HAP-1 (cell line): ENCODE results near the gene LZTFL1.

Experiments used
- DNase-seq, 2 experiments: peaks; one replicate each; pipeline ENCODE4 v3.0.0-alpha.2; 2016 to 2020; ENCODE audit warnings: low spot score in 2 of 2
- H3K27me3 ChIP-seq: fragments of 250-450 bp; sonication (Bioruptor Pico); 2 replicates; pipeline ENCODE4 v1.5.1; 2020; ENCODE audit warnings: low read depth, mild to moderate bottlenecking, moderate library complexity
- H3K36me3 ChIP-seq: fragments of 250-450 bp; sonication (Bioruptor Pico); replicated peaks from 2 replicates; pipeline ENCODE4 v1.5.1; 2020; ENCODE audit warnings: mild to moderate bottlenecking
- H3K4me1 ChIP-seq: fragments of 250-450 bp; sonication (Bioruptor Pico); 2 replicates; pipeline ENCODE4 v1.5.1; 2020; ENCODE audit warnings: mild to moderate bottlenecking
- H3K4me3 ChIP-seq: fragments of 250-450 bp; sonication (Bioruptor Pico); 2 replicates; pipeline ENCODE4 v1.5.1; 2020; ENCODE audit warnings: mild to moderate bottlenecking, moderate library complexity
- H3K9me3 ChIP-seq: fragments of 250-450 bp; sonication (Bioruptor Pico); 2 replicates; pipeline ENCODE4 v1.5.1; 2020; ENCODE audit warnings: mild to moderate bottlenecking, moderate library complexity
- in situ Hi-C: fragments of 300-500 bp; cut with MboI; formaldehyde crosslinking; loops from 3 replicates; pipeline ENCODE4 v1.14.3; 2020; ENCODE audit warnings: low sequenced_read_pairs, inconsistent platforms, mixed read lengths

Gene LZTFL1

GRCh38 chr3:45781271-45781670, 60.6 kb downstream of the LZTFL1 start:
- in situ Hi-C loops: no loop called here
- H3K9me3 ChIP-seq: peaks cover 3% of the 10 kb centered on the region; the same call in 1 of the 2 replicates
- no peaks in the 10 kb centered on the region; the same call in none of the 2 replicates for H3K27me3 ChIP-seq
- DNase-seq: no peak
- no peaks in the 10 kb centered on the region for H3K36me3 ChIP-seq
- H3K4me3 ChIP-seq: no peak overlapping the region
- no peaks in the 10 kb centered on the region for H3K4me1 ChIP-seq

DNA sequence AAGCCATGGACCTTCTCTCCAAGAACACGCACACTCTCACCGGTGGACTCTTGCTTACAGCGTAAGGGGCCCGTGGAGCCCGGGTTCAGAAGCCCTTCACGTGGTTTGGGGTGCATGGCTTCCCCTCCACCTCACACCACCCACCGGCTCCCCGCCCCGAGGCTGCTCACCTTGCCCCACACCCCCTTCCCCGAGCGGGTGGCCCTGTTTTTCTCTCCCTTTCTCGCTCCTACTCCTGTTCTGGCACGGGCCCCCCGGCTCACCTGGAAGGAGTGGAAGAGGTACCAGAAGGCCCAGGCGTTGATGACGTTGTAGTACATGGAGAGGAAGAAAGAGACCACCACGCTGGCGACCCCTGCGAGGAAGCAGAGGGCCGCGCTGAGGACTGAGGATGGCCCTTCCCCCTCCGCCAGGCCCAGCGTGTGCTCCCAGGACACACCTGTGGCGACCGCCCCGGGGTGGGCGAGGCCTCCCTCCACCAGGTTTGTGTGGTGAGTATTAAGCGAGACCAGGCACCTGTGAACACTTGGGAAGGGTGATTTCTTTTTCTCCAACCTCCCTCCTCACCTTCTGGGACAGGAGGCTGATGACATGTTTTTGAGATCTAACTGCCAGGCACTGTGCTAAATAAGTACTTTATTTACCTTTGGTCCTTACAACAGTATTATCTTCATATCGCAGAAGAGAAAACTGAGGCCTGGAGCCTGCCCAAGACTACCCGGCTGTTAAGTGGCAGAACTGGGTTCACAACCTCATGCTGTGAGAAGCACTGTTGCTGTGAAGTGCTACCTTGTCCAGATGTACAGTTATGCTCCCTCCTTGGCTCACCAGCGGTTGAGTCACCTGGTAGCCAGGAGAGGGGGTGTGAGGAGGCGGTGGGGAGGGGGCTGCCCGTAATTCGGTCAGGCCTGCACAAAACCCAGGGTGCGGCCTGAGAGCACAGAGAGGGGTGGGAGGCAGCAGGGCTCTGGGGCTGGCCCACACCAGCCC, 61.9 kb downstream of the LZTFL1 start:
- Histone ChIP-seq H3K36me3 (no peaks in the 10 kb centered on the region), H3K4me1 (no peaks in the 10 kb centered on the region), H3K4me3 (no peak overlapping the region), H3K9me3 (peaks cover 3% of the 10 kb centered on the region; the same call in 1 of the 2 replicates), H3K27me3 (no peaks in the 10 kb centered on the region; the same call in none of the 2 replicates)
- DNase-seq: no peak
- in situ Hi-C loops: no loop called here

- no peak overlapping the region for H3K4me3 ChIP-seq
- DNase-seq: no peak
- H3K27me3 ChIP-seq: no peaks in the 10 kb centered on the region; the same call in none of the 2 replicates
- in situ Hi-C loops: no loop called here
- no peaks in the 10 kb centered on the region for H3K36me3 ChIP-seq
- H3K9me3 ChIP-seq: no peaks in the 10 kb centered on the region
- H3K4me1 ChIP-seq: no peaks in the 10 kb centered on the region
Observed at GRCh38 chr3:45778761-45779201, 63.1 kb downstream of the LZTFL1 start.

GRCh38 chr3:45777746-45778386, 64.1 kb downstream of the LZTFL1 start:
- no peak overlapping the region for H3K4me3 ChIP-seq
- DNase-seq: no peak
- H3K36me3 ChIP-seq: no peaks in the 10 kb centered on the region
- no peaks in the 10 kb centered on the region; the same call in none of the 2 replicates for H3K27me3 ChIP-seq
- H3K4me1 ChIP-seq: no peaks in the 10 kb centered on the region
- in situ Hi-C loops: no loop called here
- H3K9me3 ChIP-seq: no peaks in the 10 kb centered on the region

DNA sequence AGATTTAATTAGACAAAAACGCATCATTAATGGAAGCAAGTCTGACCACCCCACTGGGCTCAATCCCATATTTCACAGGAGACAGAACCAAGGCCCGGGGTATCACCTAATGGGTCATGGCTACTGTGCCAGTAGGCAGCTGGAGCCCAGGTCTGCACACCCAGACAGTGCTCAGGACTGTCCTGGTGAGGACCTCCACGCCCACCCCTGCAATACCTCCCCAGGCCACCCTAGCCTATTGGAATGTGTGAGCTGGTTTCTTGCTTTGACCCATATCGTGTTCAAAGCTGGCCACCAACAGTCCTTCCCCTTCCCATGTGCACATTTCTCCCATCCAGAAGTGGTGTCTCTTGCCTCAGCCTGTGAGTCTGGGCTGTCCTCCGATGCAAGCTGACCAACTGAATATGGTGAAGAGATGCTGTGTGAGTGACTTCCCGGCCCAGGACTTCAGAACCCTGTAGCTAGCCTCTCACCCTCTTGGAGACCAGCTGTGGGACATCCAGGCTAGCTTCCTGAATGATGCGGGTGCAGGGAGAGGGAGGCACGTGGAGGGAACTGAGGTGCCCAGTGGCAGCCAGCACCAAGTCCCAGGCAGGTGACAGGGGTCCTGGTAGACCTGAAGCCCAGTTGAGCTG, 64.7 kb downstream of the LZTFL1 start:
- no peaks in the 10 kb centered on the region for H3K4me1 ChIP-seq
- in situ Hi-C loops: no loop called here
- H3K9me3 ChIP-seq: no peaks in the 10 kb centered on the region
- no peak overlapping the region for H3K4me3 ChIP-seq
- no peaks in the 10 kb centered on the region; the same call in 1 of the 2 replicates for H3K27me3 ChIP-seq
- no peak for DNase-seq
- no peaks in the 10 kb centered on the region for H3K36me3 ChIP-seq

DNA sequence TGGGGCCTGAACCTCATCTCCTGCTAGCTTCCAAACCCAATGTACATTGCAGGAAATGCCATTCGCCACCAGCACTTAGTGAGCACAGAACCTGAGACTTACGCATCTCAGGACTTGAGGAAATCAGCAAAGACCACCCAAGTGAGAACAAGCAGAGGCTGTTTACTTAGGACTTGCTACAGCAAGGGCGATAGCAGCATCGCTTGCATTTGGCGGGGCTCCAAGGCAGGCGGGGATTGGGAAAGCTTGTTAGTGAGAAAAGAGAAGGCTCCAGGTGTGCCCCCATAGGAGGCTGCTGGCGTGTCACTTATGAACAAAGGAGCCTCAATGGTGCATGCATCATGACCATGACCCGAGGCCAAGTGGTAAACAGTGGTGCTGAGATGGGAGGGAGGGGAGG, 65.3 kb downstream of the LZTFL1 start:
- in situ Hi-C loops: no loop called here
- Histone ChIP-seq H3K27me3 (no peaks in the 10 kb centered on the region; the same call in 1 of the 2 replicates), H3K9me3 (no peaks in the 10 kb centered on the region), H3K4me3 (no peak overlapping the region), H3K36me3 (no peaks in the 10 kb centered on the region), H3K4me1 (no peaks in the 10 kb centered on the region)
- DNase-seq: no peak

DNA sequence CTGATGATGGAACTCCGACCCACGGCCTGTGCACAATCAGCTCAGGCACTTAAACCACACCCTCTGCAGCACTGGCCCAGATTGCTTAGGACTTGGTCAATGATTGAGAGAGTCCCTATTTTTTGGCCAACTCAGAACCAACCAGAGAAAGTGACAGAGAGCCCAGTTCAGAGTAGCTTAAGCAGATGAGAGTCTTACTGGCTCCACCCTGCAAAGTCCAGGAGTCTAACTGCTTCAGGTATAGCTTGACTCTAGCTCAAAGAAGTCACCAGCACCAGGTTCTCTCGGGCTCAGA, 65.7 kb downstream of the LZTFL1 start:
- no peak for DNase-seq
- Histone ChIP-seq H3K27me3 (no peaks in the 10 kb centered on the region; the same call in 1 of the 2 replicates), H3K4me1 (no peaks in the 10 kb centered on the region), H3K9me3 (no peaks in the 10 kb centered on the region), H3K36me3 (no peaks in the 10 kb centered on the region), H3K4me3 (no peak overlapping the region)
- in situ Hi-C loops: no loop called here

DNA sequence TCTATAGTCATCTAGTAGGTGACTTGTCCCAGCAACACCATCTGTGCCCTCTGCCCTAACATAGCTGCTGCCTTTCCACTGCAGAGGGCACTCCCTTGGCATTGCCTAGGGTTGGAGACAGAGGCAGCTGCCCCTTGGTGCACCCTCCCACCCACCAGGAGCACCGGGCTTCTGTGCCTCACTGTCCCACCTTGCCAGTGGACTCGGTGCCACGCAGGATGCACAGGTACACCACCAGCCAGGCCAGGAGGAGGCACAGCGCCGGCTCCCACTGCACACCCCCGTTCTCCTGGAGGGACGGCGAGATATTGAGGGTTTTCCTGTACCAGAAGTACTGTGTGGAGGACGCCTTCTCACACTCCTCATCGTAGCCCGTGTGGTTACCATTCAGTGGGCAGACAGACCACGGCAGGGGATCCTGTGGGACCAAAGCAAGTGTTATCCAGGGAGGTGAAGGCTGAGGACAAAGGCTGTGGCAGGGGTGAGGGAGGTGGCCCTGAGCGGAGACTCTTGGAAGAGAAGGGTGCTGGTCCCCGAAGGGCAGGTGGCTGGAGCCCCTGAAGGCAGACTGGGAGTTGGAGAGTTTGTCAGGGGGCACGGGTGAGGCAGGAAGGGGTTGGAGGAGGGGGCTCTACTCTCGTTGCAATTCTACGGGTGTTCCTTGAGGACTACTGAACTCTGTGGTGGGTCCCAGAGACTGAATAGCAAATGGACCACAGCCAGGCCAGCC, 66.2 kb downstream of the LZTFL1 start:
- no peaks in the 10 kb centered on the region; the same call in 1 of the 2 replicates for H3K27me3 ChIP-seq
- H3K9me3 ChIP-seq: no peaks in the 10 kb centered on the region
- H3K4me3 ChIP-seq: no peak overlapping the region
- DNase-seq: no peak
- H3K36me3 ChIP-seq: no peaks in the 10 kb centered on the region
- in situ Hi-C loops: no loop called here
- no peaks in the 10 kb centered on the region for H3K4me1 ChIP-seq

DNA sequence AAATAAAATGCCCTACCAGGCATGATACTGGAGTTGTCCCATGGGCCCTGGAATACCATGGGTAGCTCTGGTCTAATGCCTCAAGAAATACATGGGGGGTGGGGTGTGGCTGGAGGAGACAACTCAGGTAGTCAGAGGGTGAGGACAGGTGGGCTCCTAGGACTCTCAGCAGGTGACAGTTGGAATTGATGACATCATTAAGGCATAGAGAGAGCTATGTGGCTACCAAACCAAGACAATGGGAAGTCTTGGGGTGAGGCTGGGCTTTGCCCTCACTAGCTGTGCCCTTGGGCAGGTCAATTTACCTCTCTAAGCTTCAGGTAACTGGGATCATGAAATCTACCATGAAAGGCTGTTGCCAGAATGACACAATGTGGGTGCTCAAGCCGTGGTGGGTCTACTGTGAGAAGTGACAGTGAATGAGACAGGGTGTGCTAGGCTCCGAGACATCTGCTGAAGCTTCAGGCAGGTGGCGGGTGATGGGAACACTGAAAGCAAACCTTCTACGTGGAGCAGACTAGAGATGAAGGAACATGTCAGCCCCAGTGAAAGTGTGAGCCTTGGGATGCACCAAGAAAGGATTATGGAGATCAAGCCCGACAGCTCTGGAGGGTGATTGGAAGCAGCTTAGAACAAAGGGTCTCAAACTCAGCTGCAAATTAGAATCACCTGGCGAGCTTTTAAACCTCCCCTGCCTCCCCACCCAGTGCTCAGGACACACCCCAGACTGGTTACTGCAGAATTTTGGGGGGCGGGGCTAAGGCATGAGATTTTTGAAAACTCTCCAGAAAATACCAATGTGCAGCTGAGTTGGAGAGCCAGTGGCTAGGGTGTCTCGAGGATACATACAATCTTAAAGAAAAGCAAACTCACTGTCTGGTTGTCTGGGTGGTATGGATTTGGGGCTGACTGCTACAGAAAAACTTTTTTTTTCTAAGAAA, 67.1 kb downstream of the LZTFL1 start:
- Histone ChIP-seq H3K9me3 (no peaks in the 10 kb centered on the region), H3K4me1 (no peaks in the 10 kb centered on the region), H3K4me3 (no peak overlapping the region), H3K36me3 (no peaks in the 10 kb centered on the region), H3K27me3 (no peaks in the 10 kb centered on the region; the same call in 1 of the 2 replicates)
- in situ Hi-C loops: no loop called here
- no peak for DNase-seq

DNA sequence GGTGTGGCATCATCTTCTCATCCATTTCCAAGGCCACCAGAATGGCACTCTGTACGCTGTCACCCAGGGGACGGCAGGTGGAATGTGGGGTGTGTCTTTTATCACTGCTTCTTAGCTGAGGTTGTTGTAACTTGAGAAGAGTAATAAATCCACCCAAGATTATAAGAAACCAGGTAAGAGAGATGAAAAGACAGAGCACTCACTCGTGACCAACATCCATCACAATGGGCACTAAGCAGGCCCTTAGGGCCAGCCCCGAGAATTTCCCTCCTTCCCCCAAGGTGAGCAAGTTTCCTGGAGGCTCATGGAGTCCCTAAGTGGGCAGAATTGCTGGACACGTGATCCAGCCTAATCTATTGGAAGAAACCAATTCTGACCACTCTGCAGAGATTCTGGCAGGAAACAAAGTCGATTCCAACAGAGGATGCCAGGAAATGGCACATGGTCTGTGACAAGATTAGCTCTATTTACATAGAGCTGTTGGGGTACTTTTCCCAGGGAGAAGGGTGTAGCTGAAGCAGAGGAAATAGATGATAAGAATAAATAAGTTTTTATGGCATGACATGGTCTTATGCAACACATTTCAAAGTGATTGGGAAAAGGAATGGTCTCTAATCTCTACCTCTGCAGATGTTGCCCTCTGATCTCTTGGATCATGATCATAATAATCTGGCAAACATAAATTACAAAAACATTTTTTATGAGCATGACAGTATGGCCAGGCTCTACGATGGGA, 68.0 kb downstream of the LZTFL1 start:
- in situ Hi-C loops: no loop called here
- Histone ChIP-seq H3K4me1 (no peaks in the 10 kb centered on the region), H3K36me3 (no peaks in the 10 kb centered on the region), H3K4me3 (no peak overlapping the region), H3K9me3 (no peaks in the 10 kb centered on the region), H3K27me3 (peaks cover 7% of the 10 kb centered on the region)
- DNase-seq: no peak
